HG02759 (cell line): ENCODE measurements around the gene C1orf198.

Source experiments
- ATAC-seq: cut with Tn5 transposase; IDR thresholded peaks from one replicate; pipeline ENCODE4 v1.9.1; 2021; ENCODE audit warnings: mild to moderate bottlenecking, moderate library complexity; ENCODE audit not compliant: unreplicated experiment

The C1orf198 gene

DNA sequence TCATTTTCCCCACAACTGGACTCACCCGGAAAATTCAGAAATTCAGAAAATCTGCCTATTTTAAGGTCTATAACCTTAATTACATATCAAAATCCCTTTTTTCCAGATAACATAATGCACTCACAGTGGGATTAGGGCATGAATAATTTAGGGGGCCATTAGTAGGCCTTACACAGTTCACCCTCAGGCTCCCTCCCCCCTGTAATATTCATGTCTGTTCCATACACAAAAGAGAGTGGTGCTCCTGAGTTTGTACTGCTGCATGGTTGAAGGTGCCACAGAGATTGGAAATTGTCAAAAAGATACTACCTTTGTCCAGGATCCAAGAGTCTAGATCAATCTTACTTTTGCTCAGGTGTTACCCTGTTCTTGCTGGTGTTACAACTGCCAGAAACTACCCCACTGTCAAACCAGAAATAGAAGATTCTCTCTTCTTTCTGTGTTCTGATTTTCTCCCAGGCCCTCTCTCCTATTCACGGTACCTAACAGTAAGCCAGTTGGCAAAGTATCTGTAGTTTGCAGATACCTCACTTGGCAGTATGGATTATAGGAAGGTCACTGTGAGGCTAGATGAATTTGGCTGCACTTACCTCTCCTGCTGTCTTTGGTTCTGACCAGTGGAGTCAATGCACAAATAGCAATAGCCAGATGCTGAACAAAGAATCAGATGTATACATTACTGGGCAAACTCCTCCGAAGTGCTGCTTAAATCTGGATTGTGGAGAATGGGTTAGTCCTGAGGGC, 53.2 kb downstream of the C1orf198 start:
- ATAC-seq = no peak

DNA sequence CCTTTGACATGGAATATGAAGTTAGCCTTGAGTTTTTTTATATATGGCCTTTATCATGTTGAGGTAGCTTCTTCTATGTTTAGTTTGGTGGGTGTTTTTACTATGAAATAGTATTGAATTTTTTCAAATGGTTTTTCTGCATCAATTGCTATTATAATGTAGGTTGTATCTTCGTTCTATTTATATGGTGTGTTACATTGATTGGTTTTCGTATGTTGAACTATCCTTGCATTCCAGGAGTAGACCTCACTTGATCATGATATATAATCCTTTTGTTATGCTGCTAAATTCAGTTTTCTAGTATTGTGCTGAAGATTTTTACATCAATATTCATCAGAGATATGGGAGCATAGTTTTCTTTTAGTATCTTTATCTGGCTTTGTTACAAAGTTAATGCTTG, 55.8 kb downstream of the C1orf198 start:
- ATAC-seq = no peak

DNA sequence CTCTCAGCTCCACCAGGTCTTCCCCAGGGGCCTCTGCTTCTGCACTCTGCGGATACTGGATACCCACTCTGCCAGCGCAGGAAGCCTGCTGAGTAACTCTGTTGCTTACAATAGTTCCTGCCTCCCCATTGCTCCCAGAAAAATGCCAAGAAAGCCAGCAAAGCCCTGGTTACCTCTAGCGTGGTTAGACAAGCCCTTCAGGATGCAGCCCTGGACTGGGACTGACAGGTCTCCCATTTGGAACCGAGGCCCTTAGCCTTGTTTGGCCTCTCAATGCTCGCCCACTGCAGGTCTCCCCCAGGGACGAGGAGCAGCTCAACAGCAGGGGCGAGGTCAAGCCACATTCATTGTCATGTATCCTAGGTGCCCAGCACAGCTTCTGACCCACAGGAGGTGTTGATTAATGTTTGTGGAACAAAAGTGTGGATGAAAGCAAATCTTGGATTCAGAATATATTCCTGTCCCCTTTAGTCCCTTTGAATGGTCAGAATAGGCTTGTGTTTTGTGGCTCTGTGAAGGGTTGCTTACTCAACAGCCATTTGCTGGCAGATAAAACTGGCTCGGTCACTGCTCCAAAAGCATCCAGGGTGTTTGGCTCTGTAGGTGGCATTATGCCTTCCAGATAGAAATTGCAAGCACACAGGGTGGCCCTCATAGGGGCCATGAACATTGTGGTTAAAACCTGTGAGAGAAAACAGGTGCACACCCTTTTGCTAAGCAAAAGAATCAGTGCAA, 58.9 kb downstream of the C1orf198 start:
- ATAC-seq = no peak

DNA sequence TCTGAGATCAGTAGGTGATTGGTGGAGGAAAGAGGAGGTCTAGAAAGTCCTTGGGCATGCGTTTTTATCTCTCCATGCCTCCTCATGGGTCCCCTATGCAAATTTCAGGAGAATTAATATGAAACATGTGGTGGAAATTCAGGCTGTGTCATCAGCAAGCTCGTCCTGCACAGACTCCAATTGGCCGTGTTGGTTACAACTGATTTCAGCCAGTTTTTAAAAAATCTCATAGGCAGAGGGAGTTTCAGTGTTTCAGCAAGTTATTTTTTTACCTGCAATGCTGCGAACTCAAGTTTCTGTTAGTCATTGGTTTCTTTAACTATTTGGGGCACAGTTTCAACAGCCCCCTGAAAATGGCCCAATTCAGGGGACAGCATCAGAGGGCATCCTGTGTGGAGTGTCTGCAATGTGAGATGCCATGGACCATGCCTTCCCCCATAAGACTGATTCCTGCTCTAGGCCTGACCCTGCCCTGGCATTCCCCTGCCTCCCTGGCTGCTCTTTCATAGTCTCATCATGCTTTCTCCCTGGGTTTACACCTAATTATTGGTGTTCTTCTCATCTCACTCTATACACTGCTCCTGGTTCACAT, 59.9 kb downstream of the C1orf198 start:
- no peak for ATAC-seq

DNA sequence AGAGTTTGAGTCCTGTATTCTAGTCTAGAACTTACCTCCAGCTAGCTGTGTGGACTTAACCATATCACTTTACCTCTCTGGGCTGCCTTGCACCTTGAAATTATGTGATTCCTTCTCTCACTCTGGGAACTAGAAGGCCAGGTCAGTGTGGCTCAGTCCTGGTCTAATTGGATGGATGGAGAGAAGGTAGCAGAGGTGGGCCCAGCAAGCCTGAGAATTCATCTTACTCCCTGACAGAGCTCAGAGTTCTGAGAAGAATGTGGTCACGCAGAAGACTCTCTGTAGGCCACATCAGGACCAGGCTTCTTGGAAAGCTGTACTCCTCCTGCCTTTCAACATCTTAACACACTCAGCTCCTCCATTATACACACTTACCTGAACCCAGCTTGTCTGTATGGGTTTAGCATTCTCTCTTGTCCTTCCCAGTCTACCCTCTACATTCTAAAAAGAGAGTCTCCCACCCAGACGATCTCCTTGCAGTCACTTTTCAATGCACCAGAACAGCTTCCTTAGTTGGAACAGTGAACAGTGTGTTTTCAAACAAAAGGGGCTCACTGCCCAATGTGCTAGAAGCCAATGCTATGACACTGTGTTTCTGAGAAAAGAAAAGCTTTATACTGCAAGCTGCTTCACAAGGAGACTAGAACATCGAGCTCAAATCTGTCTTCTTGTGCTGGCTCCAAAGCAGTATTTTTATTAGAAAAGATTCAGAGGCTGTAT, 60.6 kb downstream of the C1orf198 start:
- ATAC-seq = no peak

DNA sequence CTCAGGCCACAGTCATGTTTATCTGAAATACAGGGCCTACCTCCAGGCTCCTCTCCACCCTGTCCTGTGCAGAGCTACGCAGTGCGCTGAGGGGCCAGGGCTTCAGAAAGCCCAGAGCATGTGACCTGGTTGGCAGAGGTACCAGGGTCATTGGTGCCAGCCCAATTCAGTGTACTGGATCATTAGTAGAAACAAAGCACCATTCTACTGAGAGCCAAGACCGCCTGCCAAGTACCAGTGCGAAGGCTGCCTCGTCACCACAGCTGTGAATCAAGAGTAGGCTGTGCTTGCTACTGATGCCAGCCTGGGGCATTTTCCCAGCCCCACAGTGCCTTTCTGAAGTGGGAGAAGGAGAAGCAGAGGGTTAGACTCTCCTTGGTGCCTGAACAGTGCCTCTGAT, 61.3 kb downstream of the C1orf198 start:
- no peak for ATAC-seq

DNA sequence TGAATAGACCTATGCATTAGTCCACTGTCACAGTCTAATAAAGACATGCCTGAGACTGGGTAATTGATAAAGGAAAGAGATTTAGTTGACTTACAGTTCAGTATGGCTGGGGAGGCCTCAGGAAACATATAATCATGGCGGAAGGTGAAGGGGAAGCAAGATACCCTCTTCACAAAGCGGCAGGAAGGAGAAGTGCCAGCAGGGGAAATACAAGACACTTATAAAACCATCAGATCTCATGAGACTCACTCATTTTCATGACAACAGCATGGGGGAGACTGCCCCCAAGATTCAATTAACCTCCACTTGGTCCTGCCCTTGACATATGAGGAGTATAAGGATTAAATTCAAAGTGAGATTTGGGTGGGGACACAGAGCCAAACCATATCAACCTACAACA, 61.8 kb downstream of the C1orf198 start:
- ATAC-seq = no peak

DNA sequence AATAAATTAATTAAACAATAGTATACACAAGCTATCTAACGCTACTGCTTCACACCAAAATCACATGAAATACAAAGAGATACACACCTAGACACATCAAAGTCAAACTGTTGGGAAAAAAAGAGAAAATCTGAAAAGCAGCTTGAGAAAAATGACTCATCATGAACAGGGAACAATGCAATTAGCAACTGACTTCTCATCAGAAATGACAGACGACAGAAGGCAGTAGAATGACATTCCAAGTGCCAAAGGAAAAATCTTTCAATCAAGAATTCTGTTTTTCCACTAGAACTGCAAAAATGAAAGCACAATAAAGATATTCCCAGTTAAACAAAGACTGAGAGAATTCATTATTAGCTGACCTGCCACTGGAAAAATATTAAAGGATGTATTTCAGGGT, 63.9 kb downstream of the C1orf198 start:
- ATAC-seq = no peak

DNA sequence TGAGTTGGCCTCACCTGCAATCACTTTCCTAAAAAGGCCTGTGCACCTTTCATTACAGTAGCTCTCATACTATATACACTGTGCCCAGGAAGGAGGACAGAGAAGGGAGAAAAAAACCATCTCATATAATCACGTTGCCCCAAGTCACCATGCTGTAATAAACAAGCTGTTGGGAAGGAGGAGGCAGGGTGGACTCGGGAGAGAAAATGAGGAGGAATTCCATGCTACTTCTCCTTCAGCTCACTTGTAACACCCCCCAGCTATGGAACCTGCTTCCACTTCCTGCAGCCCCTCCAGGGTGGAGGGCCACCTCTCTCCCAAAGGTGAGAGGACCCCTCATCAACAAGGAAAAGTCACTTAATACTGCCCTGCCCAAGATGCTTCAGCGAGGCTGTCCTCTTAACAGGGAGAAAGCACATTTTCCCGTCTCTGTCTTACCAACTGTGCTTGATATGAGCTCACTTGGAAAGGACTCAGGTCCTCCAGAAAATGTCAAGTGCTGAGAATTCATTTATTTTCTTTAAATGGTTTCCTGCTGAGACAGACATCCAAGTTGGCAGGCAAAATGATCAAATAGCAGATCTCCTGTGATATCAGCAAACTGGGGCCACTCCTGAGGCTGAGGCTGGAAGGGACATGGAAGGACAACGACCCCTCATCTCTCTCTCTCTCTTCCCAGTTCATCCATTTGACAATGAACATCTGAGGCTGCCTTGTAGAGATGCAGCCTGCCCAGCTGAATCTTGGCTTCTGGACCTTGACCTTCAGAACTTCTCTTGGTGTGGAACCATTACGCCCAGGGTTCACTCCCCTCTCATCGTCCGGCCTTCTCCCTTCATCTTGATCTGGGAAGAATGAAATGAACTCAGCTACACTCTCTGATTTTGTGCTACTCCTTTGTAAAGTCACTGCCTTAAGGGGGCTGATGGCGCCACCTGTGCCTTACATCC, 67.2 kb downstream of the C1orf198 start:
- ATAC-seq = no peak

DNA sequence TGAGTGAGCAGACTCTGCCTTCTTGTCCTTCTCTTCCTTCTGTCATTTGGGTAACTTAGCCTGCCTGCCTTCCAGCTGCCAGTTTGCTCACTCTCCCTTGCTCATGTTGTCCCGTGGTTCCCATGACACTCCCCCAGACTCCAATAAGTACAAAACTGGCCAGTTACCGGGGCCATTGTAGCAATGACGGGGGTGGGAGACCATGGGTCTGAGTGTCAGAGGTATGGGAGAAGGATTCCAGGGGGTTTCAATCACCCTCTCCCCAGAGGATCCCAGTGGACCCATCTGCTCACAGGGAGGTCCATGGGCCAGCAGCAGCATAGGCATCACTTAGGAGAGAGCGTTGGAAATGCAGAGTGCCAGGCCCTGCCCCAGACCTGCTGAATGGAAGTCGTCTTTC, 69.8 kb downstream of the C1orf198 start:
- no peak for ATAC-seq

DNA sequence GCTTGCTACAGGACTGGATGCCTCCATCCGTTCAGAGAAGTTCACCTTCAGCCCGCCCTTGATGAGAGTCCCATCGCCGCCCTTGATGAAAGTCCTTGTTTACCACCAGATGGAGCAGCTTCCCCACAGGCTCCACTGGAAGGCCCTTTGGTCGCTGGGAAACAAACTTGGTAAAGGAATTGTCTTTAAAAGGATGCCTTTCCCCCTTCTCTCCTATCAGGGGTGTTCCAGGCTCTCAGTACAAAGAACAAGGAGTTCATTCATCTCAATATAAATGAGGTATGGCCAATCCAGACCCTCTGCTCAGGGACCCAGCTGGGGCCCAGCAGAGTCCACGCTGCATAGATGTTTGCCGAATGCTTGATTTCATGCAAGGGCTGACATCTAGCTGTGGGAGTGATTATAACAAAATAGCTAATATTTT, 70.4 kb downstream of the C1orf198 start:
- ATAC-seq = no peak

DNA sequence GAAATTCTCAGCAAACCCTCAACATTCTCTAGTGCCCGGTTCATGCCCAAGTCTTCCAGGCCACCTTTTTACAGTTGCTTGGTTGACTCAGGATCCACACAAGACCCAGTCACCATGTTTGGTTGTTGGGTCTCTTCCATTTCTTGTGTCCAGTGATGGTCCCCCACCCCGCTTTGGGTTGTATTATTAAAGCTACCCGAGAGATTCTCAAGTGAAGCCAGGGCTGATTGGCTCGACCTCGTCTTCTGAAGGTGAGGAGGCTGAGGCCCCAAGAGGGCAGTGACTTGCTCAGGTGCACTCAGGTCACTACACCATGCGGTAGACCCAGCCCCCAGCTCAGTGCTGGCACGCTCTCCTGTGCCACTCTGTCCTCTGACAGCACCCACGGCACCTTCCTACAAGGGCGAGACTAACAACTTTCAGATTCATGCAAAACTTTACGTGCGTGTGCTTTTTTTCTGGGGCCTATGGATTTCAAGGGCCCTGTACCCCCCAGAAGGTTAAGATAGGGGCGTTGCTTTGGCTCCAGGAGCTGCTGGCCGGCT, 70.9 kb downstream of the C1orf198 start:
- ATAC-seq = no peak

DNA sequence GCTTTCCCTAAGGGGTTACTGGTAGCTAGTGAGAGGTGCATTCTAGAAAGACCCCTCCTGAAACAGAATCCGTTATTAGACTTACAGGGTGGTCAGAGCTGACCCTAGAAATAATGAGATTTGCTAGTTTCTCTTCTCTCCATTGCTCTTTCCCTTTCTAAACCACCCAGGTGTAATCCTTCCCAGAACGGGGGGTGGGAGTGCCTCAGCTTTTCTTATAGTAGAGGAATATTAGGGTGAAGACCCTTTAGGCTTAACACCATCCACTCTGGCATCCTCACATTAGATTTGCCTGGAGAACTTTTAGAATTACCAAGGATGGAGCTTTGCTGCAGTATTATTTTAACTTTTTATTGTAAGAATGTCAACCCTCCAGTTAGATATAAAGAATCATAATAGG, 71.7 kb downstream of the C1orf198 start:
- no peak for ATAC-seq

DNA sequence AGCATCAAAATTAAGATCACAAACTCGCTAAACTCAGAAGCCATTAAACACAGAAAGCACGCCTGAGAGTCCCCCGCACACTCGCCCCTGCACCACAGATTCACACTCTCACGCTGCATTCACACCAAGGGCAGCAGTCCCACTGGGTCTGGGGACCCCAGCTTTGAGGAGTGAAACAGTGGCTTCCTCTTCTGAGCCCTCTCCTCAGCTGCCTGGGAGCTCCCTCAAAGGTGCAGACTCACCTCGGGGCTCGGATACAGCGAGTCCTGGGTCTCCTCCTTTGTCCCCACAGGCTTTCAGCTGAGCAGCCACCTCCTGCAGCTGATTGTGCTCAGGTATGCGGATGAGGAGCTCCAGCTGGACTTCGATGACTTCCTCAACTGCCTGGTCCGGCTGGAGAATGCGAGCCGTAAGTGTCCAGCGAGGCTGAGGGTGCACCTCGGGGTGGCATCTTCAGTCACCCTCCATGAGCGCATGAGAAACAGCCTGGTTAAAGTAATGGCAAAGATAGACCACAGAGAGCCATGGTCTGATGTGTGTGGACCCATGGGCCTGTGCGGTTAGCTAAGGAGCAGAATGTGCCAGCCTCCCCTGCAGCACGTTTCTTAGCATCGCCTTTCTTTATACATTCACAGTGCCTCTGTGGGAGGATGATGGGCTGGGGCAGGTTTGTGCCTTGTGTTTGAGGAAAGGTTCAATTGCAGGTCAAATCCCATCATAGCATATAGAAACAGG, 73.3 kb downstream of the C1orf198 start:
- no peak for ATAC-seq

DNA sequence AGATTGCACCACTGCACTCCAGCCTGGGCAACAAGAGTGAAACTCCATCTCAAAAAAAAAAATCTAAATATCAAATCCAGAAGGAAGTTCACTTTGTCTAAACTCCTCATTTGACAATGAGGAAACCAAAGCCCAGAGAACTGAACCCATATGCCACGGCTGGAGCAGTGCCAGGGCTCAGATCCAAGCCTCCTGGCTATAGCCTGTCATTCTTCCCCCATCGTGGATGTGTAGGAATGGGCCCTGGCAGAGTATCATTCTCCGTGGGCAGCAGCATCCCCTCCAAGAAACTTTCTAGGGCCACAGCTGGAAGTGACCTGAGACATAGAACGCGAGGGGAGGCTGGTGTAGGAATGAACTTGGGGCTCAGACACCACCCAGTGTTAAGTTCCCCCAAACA, 73.9 kb downstream of the C1orf198 start:
- ATAC-seq = no peak

DNA sequence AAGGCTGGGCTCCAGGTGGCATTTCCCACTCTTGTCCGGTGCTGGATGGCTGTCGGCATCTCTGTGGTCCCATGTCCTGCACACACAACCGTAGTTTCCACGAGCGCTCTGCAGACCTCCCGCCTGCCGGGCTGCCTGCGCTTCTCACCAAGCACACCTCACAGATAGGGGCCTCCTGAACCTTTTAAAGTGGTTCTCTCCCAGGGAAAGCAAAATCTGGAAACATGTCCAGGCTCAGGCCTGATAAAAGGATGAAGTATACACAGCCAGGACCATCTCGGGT, 74.9 kb downstream of the C1orf198 start:
- no peak for ATAC-seq

DNA sequence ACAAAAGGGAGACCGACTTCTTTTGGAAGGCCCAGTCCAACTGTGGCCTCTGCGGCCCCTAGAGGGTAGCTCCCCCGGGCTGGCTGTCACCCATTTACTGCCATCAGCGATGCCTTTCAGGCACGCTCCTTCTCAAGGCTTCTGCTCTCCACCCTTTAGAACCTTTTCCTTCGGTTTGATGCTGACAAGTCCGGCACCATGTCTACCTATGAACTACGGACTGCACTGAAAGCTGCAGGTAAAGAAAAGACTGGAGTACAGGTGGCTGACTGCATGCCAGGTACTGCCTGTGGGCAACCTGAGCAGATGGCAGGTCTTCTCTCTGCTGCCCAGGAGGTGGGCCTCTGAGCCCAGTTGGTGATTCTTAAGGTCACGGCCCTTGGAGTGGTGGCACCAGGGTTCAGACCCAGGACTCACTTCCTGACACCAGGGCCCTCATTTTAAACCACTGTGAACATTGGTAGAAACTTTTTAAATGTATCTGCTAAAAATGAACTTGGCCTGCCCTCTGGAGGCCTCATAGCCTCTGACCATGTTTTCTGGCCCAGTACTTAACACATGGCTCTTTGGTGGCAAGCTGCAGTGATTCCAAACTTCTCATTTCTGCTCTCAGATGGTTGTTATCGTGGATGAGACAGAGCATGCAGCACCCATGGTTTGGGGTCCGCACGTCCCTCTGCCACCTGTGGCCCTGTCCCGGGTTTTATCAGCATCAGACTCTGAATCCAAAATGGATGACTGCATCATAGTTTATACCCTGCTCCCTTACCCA, 75.4 kb downstream of the C1orf198 start:
- ATAC-seq = no peak

DNA sequence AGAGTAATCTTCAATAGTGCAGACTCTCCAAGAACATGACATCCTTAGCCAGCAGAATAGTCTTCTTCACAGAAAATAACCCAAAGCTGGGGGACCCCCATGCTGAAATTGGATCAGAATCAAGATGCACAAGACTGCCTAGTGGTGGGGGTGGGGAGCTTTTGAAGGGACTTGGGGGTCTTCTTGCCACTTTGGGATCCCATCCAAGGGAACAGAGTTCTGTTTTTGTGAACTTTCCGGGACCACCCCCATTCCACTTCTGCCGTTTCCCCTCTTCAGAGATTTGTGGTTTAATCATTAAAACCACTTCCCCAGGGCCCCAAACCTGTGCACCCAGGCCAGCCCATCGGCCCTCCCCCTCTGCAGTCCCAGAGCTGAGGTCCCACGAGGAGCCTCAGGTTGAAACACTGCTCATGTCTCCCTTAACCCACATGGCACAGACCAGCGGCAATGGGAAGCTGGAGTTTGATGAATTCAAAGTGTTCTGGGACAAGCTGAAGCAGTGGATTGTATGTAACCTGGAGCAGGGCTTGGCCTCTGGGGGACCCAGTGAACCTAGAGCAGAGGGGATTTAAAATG, 76.2 kb downstream of the C1orf198 start:
- no peak for ATAC-seq

DNA sequence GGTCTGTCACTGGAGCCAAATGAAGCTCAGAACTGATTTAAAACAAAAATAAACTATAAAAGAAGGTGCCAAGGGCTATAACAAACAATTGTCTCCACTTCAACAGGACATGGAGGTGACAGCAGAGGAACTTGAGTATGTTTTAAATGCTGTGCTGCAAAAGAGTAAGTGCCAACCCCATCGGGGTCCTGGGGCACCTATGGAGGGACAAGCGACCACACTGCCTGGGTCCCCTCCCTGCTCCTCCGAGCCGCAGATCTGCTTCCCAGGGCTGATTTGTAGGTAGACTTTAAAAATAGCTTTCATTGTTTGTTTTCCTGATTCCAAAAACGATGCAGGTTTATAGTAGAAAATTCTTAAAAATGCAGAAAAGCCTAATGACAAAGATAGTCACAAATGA, 78.3 kb downstream of the C1orf198 start:
- no peak for ATAC-seq
